HEK293 (cell line): ENCODE results near the gene SLC25A13.

ENCODE experiments used
- GLI4 ChIP-seq: fragments of 450-650 bp; formaldehyde crosslinking; IDR thresholded peaks from 2 replicates; pipeline ENCODE4 v1.5.1; 2016; ENCODE audit warnings: missing biosample characterization, missing genetic modification characterization
- HOXD13 ChIP-seq: sonication (generic); formaldehyde crosslinking; IDR thresholded peaks from 2 replicates; pipeline ENCODE4 v1.8.0; 2022; ENCODE audit warnings: missing genetic modification reagents, borderline replicate concordance
- MZF1 ChIP-seq: fragments of 450-650 bp; formaldehyde crosslinking; IDR thresholded peaks from 2 replicates; pipeline ENCODE4 v1.5.1; 2017; ENCODE audit warnings: missing biosample characterization, missing genetic modification characterization, borderline replicate concordance
- SCRT2 ChIP-seq: fragments of 450-650 bp; formaldehyde crosslinking; IDR thresholded peaks from 2 replicates; pipeline ENCODE4 v1.5.1; 2016; ENCODE audit warnings: missing biosample characterization, missing genetic modification characterization
- SETDB1 ChIP-seq: IDR thresholded peaks from one replicate; pipeline ENCODE4 v1.6.1; 2017; ENCODE audit warnings: mild to moderate bottlenecking, low read length, moderate library complexity, mixed read lengths; ENCODE audit not compliant: insufficient read length
- ZBTB21 ChIP-seq: fragments of 450-650 bp; formaldehyde crosslinking; IDR thresholded peaks from 2 replicates; pipeline ENCODE4 v1.5.1; 2017; ENCODE audit warnings: missing biosample characterization, missing genetic modification characterization
- ZBTB48 ChIP-seq: fragments of 450-650 bp; formaldehyde crosslinking; IDR thresholded peaks from 2 replicates; pipeline ENCODE4 v1.5.1; 2016; ENCODE audit warnings: missing biosample characterization, missing genetic modification characterization
- ZFP69B ChIP-seq: fragments of 450-650 bp; formaldehyde crosslinking; IDR thresholded peaks from 2 replicates; pipeline ENCODE4 v1.5.1; 2016; ENCODE audit warnings: missing biosample characterization, missing genetic modification characterization
- ZNF146 ChIP-seq: fragments of 450-650 bp; formaldehyde crosslinking; IDR thresholded peaks from 2 replicates; pipeline ENCODE4 v1.5.1; 2016; ENCODE audit warnings: missing biosample characterization, missing genetic modification characterization
- ZNF223 ChIP-seq: fragments of 450-650 bp; formaldehyde crosslinking; IDR thresholded peaks from 2 replicates; pipeline ENCODE4 v1.5.1; 2016; ENCODE audit warnings: missing biosample characterization, missing genetic modification characterization
- ZNF24 ChIP-seq: fragments of 450-650 bp; formaldehyde crosslinking; IDR thresholded peaks from 2 replicates; pipeline ENCODE4 v1.5.1; 2016; ENCODE audit warnings: missing biosample characterization, missing genetic modification characterization
- ZNF350 ChIP-seq: fragments of 450-650 bp; formaldehyde crosslinking; IDR thresholded peaks from 2 replicates; pipeline ENCODE4 v1.5.0; 2017; ENCODE audit warnings: missing biosample characterization, mild to moderate bottlenecking, missing genetic modification characterization
- ZNF48 ChIP-seq: fragments of 450-650 bp; formaldehyde crosslinking; IDR thresholded peaks from 2 replicates; pipeline ENCODE4 v1.5.1; 2016; ENCODE audit warnings: missing biosample characterization, missing genetic modification characterization
- ZNF529 ChIP-seq: fragments of 450-650 bp; formaldehyde crosslinking; IDR thresholded peaks from 2 replicates; pipeline ENCODE4 v1.5.1; 2017; ENCODE audit warnings: missing genetic modification characterization, missing biosample characterization; ENCODE audit not compliant: insufficient replicate concordance
- ZNF596 ChIP-seq: fragments of 450-650 bp; IDR thresholded peaks from 2 replicates; pipeline ENCODE4 v1.5.0; 2018; ENCODE audit warnings: missing biosample characterization, mild to moderate bottlenecking, missing genetic modification characterization, moderate library complexity
- ZNF658 ChIP-seq: fragments of 450-650 bp; formaldehyde crosslinking; IDR thresholded peaks from 2 replicates; pipeline ENCODE4; 2016; ENCODE audit warnings: missing biosample characterization, missing genetic modification characterization
- ZNF677 ChIP-seq: fragments of 450-650 bp; IDR thresholded peaks from 2 replicates; pipeline ENCODE4 v1.5.0; 2018; ENCODE audit warnings: missing biosample characterization, mild to moderate bottlenecking, missing genetic modification characterization, moderate library complexity
- ZNF707 ChIP-seq: fragments of 450-650 bp; formaldehyde crosslinking; IDR thresholded peaks from 2 replicates; pipeline ENCODE4 v1.5.1; 2016; ENCODE audit warnings: missing biosample characterization, missing genetic modification characterization
- ZNF747 ChIP-seq: fragments of 450-650 bp; formaldehyde crosslinking; IDR thresholded peaks from 2 replicates; pipeline ENCODE4 v1.5.1; 2016; ENCODE audit warnings: missing biosample characterization, missing genetic modification characterization
- ZSCAN30 ChIP-seq: fragments of 450-650 bp; IDR thresholded peaks from 2 replicates; pipeline ENCODE4 v1.5.1; 2018; ENCODE audit warnings: missing biosample characterization, mild to moderate bottlenecking, missing genetic modification characterization, moderate library complexity
- TF ChIP-seq, protein P1 (sequence below): fragments of 450-650 bp; formaldehyde crosslinking; IDR thresholded peaks from 2 replicates; pipeline ENCODE4; 2016; ENCODE audit warnings: missing biosample characterization, missing genetic modification characterization
- TF ChIP-seq, protein P2 (sequence below): fragments of 450-650 bp; IDR thresholded peaks from 2 replicates; pipeline ENCODE4 v1.5.1; 2018; ENCODE audit warnings: missing biosample characterization, missing genetic modification characterization
- TF ChIP-seq, protein P3 (sequence below): fragments of 450-650 bp; formaldehyde crosslinking; conservative IDR thresholded peaks from 2 replicates; pipeline ENCODE4 v1.5.1; 2016; ENCODE audit warnings: low read depth, missing biosample characterization, missing genetic modification characterization
- TF ChIP-seq, protein P4 (sequence below): fragments of 450-650 bp; formaldehyde crosslinking; IDR thresholded peaks from 2 replicates; pipeline ENCODE4 v1.5.1; 2016; ENCODE audit warnings: missing biosample characterization, missing genetic modification characterization
- TF ChIP-seq, protein P5 (sequence below): fragments of 450-650 bp; formaldehyde crosslinking; IDR thresholded peaks from 2 replicates; pipeline ENCODE4 v1.5.1; 2016; ENCODE audit warnings: missing biosample characterization, missing genetic modification characterization, low read depth
- TF ChIP-seq, protein P6 (sequence below): fragments of 450-650 bp; formaldehyde crosslinking; IDR thresholded peaks from 2 replicates; pipeline ENCODE4 v1.5.1; 2016; ENCODE audit warnings: missing biosample characterization, missing genetic modification characterization

Gene SLC25A13

DNA sequence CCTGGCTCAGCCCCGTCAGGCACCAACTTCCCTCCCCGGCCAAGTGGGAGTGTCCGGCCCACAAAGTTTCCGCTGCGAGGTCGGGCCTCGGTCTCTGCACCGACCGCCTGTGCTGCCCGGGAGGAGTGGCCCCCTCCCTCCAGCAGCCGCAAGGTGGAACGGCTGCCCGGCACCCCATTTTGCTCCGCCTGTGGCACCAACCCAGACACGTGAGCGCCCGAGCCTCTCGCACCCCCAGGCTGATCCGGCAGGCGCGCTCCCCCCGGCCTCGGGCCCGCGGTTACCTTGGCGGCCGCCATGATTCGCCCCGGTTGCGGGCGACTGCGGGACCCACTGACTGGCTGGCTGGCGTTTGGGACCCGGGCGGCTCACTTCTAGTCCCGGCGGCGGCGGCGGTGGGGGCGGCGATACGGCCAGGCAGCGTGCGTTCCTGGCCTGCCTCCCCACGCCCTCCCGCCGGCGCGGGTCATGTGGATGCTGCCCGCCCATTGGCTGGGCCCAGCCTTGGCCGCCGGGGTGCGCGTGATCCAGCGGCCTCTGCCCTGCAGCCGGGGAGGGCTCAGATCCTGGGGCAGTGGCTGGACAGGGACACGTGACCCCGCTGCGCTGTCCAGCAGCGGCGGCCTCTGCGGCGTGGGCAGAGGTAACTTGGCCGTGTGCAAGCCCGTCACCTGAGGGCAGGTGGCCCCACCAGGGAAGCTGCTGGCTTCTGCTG lies at the start of gene SLC25A13 (continued):
- TF ChIP-seq HOXD13 (CRISPR knock-in tag) (no peak), ZNF677 (tag by site-specific recombination) (0 out of 2 replicates have a peak, but pooled peaks have one; percentile 23), MZF1 (no peak), ZFP69B (peak; percentile 85), ZNF24 (no peak), GLI4 (tag by site-specific recombination) (peak; percentile 71; the same call in 1 of the 2 replicates), ZNF529 (no peak), ZBTB21 (tag by site-specific recombination) (no peak), ZNF658 (tag by site-specific recombination) (no peak), ZNF48 (no peak), ZNF596 (tag by site-specific recombination) (no peak), ZNF747 (tag by site-specific recombination) (no peak), SCRT2 (tag by site-specific recombination) (peak; percentile 35; the same call in 1 of the 2 replicates), SETDB1 (no peak), ZNF350 (tag by site-specific recombination) (no peak), ZNF223 (tag by site-specific recombination) (0 out of 2 replicates have a peak, but pooled peaks have one; percentile 10), ZBTB48 (tag by site-specific recombination) (peak; percentile 38), ZNF707 (tag by site-specific recombination) (no peak), ZSCAN30 (tag by site-specific recombination) (peak; percentile 87), ZNF146 (tag by site-specific recombination) (no peak)
- TF ChIP-seq, protein P1, sequence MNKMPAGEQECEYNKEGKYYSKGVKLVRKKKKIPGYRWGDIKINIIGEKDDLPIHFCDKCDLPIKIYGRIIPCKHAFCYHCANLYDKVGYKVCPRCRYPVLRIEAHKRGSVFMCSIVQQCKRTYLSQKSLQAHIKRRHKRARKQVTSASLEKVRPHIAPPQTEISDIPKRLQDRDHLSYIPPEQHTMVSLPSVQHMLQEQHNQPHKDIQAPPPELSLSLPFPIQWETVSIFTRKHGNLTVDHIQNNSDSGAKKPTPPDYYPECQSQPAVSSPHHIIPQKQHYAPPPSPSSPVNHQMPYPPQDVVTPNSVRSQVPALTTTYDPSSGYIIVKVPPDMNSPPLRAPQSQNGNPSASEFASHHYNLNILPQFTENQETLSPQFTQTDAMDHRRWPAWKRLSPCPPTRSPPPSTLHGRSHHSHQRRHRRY (tag by site-specific recombination): 0 out of 2 replicates have a peak, but pooled peaks have one; percentile 30
- TF ChIP-seq, protein P2, sequence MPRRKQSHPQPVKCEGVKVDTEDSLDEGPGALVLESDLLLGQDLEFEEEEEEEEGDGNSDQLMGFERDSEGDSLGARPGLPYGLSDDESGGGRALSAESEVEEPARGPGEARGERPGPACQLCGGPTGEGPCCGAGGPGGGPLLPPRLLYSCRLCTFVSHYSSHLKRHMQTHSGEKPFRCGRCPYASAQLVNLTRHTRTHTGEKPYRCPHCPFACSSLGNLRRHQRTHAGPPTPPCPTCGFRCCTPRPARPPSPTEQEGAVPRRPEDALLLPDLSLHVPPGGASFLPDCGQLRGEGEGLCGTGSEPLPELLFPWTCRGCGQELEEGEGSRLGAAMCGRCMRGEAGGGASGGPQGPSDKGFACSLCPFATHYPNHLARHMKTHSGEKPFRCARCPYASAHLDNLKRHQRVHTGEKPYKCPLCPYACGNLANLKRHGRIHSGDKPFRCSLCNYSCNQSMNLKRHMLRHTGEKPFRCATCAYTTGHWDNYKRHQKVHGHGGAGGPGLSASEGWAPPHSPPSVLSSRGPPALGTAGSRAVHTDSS (tag by site-specific recombination): no peak
- TF ChIP-seq, protein P3, sequence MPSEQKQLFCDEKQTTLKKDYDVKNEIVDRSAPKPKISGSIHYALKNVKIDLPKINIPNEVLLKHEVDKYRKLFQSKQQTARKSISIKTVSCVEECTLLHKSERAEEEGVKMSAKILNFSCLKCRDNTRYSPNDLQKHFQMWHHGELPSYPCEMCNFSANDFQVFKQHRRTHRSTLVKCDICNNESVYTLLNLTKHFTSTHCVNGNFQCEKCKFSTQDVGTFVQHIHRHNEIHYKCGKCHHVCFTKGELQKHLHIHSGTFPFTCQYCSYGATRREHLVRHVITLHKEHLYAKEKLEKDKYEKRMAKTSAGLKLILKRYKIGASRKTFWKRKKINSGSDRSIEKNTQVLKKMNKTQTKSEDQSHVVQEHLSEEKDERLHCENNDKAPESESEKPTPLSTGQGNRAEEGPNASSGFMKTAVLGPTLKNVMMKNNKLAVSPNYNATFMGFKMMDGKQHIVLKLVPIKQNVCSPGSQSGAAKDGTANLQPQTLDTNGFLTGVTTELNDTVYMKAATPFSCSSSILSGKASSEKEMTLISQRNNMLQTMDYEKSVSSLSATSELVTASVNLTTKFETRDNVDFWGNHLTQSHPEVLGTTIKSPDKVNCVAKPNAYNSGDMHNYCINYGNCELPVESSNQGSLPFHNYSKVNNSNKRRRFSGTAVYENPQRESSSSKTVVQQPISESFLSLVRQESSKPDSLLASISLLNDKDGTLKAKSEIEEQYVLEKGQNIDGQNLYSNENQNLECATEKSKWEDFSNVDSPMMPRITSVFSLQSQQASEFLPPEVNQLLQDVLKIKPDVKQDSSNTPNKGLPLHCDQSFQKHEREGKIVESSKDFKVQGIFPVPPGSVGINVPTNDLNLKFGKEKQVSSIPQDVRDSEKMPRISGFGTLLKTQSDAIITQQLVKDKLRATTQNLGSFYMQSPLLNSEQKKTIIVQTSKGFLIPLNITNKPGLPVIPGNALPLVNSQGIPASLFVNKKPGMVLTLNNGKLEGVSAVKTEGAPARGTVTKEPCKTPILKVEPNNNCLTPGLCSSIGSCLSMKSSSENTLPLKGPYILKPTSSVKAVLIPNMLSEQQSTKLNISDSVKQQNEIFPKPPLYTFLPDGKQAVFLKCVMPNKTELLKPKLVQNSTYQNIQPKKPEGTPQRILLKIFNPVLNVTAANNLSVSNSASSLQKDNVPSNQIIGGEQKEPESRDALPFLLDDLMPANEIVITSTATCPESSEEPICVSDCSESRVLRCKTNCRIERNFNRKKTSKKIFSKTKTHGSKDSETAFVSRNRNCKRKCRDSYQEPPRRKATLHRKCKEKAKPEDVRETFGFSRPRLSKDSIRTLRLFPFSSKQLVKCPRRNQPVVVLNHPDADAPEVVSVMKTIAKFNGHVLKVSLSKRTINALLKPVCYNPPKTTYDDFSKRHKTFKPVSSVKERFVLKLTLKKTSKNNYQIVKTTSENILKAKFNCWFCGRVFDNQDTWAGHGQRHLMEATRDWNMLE (tag by site-specific recombination): no peak; the same call in 1 of the 2 replicates
- TF ChIP-seq, protein P4, sequence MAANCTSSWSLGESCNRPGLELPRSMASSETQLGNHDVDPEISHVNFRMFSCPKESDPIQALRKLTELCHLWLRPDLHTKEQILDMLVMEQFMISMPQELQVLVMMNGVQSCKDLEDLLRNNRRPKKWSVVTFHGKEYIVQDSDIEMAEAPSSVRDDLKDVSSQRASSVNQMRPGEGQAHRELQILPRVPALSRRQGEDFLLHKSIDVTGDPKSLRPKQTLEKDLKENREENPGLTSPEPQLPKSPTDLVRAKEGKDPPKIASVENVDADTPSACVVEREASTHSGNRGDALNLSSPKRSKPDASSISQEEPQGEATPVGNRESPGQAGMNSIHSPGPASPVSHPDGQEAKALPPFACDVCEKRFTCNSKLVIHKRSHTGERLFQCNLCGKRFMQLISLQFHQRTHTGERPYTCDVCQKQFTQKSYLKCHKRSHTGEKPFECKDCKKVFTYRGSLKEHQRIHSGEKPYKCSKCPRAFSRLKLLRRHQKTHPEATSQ (tag by site-specific recombination): no peak; the same call in none of the 2 replicates
- TF ChIP-seq, protein P5, sequence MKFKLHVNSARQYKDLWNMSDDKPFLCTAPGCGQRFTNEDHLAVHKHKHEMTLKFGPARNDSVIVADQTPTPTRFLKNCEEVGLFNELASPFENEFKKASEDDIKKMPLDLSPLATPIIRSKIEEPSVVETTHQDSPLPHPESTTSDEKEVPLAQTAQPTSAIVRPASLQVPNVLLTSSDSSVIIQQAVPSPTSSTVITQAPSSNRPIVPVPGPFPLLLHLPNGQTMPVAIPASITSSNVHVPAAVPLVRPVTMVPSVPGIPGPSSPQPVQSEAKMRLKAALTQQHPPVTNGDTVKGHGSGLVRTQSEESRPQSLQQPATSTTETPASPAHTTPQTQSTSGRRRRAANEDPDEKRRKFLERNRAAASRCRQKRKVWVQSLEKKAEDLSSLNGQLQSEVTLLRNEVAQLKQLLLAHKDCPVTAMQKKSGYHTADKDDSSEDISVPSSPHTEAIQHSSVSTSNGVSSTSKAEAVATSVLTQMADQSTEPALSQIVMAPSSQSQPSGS (tag by site-specific recombination): no peak
- TF ChIP-seq, protein P6, sequence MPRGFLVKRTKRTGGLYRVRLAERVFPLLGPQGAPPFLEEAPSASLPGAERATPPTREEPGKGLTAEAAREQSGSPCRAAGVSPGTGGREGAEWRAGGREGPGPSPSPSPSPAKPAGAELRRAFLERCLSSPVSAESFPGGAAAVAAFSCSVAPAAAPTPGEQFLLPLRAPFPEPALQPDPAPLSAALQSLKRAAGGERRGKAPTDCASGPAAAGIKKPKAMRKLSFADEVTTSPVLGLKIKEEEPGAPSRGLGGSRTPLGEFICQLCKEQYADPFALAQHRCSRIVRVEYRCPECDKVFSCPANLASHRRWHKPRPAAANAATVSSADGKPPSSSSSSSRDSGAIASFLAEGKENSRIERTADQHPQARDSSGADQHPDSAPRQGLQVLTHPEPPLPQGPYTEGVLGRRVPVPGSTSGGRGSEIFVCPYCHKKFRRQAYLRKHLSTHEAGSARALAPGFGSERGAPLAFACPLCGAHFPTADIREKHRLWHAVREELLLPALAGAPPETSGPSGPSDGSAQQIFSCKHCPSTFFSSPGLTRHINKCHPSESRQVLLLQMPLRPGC: peak; percentile 14; the same call in 1 of the 2 replicates
